Large intestine (tissue), 12 donors: ENCODE measurements around the gene STX12. TPM values are rescaled to one million over a fixed set of nuclear protein-coding genes. Genes with fewer than 3 reads are reported as not detected.

Experiments used
- DNase-seq, 2 donors: peaks; one replicate each; pipeline versions ENCODE4 v3.0.0 to v3.0.0-alpha.2; 2013
- H3K27ac ChIP-seq: one replicate; pipeline ENCODE4 v1.5.1; 2013; ENCODE audit warnings: low read length
- H3K27me3 ChIP-seq: 2 replicates; pipeline ENCODE4 v1.6.1; 2013; ENCODE audit warnings: low read length; ENCODE audit not compliant: control insufficient read depth, insufficient read depth
- H3K36me3 ChIP-seq: 2 replicates; pipeline ENCODE4 v1.6.1; 2013; ENCODE audit warnings: low read length; ENCODE audit not compliant: control insufficient read depth, insufficient read depth
- H3K4me1 ChIP-seq: one replicate; pipeline ENCODE4 v1.6.1; 2013; ENCODE audit warnings: low read length; ENCODE audit not compliant: control insufficient read depth, insufficient read depth
- H3K4me3 ChIP-seq: one replicate; pipeline ENCODE4 v1.5.1; 2013; ENCODE audit warnings: low read length
- H3K9me3 ChIP-seq: one replicate; pipeline ENCODE4 v1.6.1; 2013; ENCODE audit warnings: mild to moderate bottlenecking, low read depth, low read length, moderate library complexity; ENCODE audit not compliant: control insufficient read depth
- WGBS: methylation state at CpG from one replicate; pipeline ENCODE4 v1.1.5; 2013; ENCODE audit warnings: low lambda C conversion rate; ENCODE audit not compliant: insufficient coverage; 5-methylcytosine and 5-hydroxymethylcytosine counted together
- long read RNA-seq, 11 donors: transcript quantifications; one replicate each; lab custom pipeline, GENCODE V29; 2026
- polyA plus RNA-seq: library from polyadenylated mRNA; unstranded; fragments of 120-200 nt; gene quantifications from one replicate; pipeline ENCODE4 v1.2.1, GENCODE V29; 2013

Gene STX12
- 66.2 TPM for polyA plus RNA-seq
- long read RNA-seq, donor 1, transcript STX12-201 (9 exons, 3,079 nt), result major isoform, 14 of 15 reads
- long read RNA-seq, donor 1, partial matches to known transcripts, result 0 of 15 reads
- long read RNA-seq, donor 1, other reads (novel, unspliced or antisense), result 0 of 15 reads
- long read RNA-seq, donor 2, transcript STX12-201 (9 exons, 3,079 nt), result major isoform, 21 of 37 reads
- long read RNA-seq, donor 2, partial matches to known transcripts, result 11 of 37 reads
- long read RNA-seq, donor 2, other reads (novel, unspliced or antisense), result 0 of 37 reads
- long read RNA-seq, donor 3, result 0 reads
- long read RNA-seq, donor 4, partial matches to known transcripts, result 0 of 2 reads
- long read RNA-seq, donor 4, other reads (novel, unspliced or antisense), result 0 of 2 reads
- long read RNA-seq, donor 5, transcript STX12-201 (9 exons, 3,079 nt), result major isoform, 13 of 13 reads
- long read RNA-seq, donor 5, partial matches to known transcripts, result 0 of 13 reads
- long read RNA-seq, donor 5, other reads (novel, unspliced or antisense), result 0 of 13 reads
- long read RNA-seq, donor 6, transcript STX12-201 (9 exons, 3,079 nt), result major isoform, 21 of 25 reads
- long read RNA-seq, donor 6, partial matches to known transcripts, result 0 of 25 reads
- long read RNA-seq, donor 6, other reads (novel, unspliced or antisense), result 0 of 25 reads
- long read RNA-seq, donor 7, transcript STX12-201 (9 exons, 3,079 nt), result major isoform, 12 of 14 reads
- long read RNA-seq, donor 7, partial matches to known transcripts, result 0 of 14 reads
- long read RNA-seq, donor 7, other reads (novel, unspliced or antisense), result 0 of 14 reads
- long read RNA-seq, donor 8, transcript STX12-203 (4 exons, 703 nt), result minor isoform, 5 of 20 reads
- long read RNA-seq, donor 8, transcript STX12-201 (9 exons, 3,079 nt), result major isoform, 15 of 20 reads
- long read RNA-seq, donor 8, partial matches to known transcripts, result 0 of 20 reads
- long read RNA-seq, donor 8, other reads (novel, unspliced or antisense), result 0 of 20 reads
- long read RNA-seq, donor 9, transcript STX12-201 (9 exons, 3,079 nt), result major isoform, 11 of 12 reads
- long read RNA-seq, donor 9, partial matches to known transcripts, result 0 of 12 reads
- long read RNA-seq, donor 9, other reads (novel, unspliced or antisense), result 0 of 12 reads
- long read RNA-seq, donor 10, transcript STX12-201 (9 exons, 3,079 nt), result major isoform, 22 of 25 reads
- long read RNA-seq, donor 10, partial matches to known transcripts, result 0 of 25 reads
- long read RNA-seq, donor 10, other reads (novel, unspliced or antisense), result 0 of 25 reads
- long read RNA-seq, donor 11, transcript STX12-201 (9 exons, 3,079 nt), result major isoform, 19 of 22 reads
- long read RNA-seq, donor 11, partial matches to known transcripts, result 0 of 22 reads
- long read RNA-seq, donor 11, other reads (novel, unspliced or antisense), result 0 of 22 reads

DNA sequence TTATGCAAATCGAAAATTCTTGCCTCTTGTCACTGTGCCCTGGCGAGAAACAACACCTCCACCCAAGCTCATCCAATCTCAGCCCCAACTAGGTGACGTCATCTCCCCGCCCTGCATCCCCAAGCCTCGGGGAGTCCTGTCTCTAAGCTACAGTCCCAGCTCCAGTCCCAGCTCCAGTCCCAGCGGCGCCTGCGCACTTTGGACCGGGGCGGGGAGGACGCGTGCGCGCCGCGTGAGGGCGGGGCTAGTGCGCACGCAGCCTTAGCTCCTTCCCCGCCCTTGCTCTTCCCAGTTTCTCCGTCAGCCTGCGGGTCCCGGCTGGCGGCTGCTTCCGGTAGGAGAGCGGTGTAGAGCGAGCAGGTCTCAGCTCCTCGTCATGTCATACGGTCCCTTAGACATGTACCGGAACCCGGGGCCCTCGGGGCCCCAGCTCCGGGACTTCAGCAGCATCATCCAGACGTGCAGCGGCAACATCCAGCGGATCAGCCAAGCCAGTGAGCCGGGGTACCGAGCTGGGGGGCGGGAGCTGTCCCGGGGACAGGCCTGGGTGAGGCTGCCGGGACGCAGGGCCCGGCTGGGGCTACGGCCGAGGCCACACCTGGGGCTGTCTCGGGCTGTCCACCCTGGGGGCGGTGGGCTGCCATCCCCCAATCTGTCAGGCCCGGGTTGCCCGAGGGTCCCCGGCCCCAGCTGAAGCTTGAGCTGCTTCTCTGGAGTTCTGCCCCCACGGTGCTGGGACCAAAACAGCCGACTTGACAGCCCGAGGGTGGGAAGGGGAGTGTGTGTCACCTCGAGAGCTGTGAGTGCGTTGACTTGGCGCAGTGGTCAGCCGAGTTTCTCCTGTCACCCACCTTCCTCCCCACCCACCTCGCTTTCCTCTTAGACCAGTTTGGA is at the start of gene STX12:
Gene STX12, plus strand, starts transcription at position 288 of the 894 bp plus-strand sequence. Its CDS starts 89 bp downstream, at position 377.
- WGBS, result no CpG with 5 or more reads among the region's 58 CpGs
- Histone ChIP-seq H3K4me3 (peak within 1 kb of the TSS; percentile 87), H3K36me3 (peaks cover 4% of the 10 kb centered on the region), H3K9me3 (no peaks in the 10 kb centered on the region), H3K4me1 (peaks cover 7% of the 10 kb centered on the region), H3K27me3 (no peaks in the 10 kb centered on the region), H3K27ac (peak within 1 kb of the TSS; percentile 96)
- peak; percentile 99 for DNase-seq

DNA sequence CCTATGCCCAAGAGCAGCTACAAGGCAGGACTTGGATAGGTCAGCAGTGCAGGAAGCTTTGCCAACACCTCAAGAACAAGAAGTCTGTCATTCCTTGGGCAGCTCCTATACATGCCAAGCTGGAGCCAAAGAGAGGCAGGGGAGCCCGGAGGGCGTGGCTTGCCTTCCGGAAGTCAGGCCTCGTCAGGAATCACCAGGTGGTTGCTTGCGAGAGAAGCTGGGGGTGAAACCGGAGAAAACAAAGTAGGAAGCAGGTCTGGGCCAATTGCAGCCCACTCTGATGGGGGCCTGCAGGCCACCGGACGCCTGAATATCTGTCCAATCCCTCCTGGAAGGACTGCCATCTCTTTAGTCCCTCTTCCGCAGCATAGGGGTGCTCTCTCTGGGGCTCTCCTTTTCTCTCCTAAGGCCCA is 48.1 kb upstream of the STX12 start:
- no peaks in the 10 kb centered on the region for H3K9me3 ChIP-seq
- peak overlapping the region; percentile 42 for H3K4me3 ChIP-seq
- peak overlapping the region; percentile 69 for H3K27ac ChIP-seq
- DNase-seq, result peak in 1 of 2 donors; percentile 25
- H3K27me3 ChIP-seq, result no peaks in the 10 kb centered on the region
- peaks cover 15% of the 10 kb centered on the region for H3K4me1 ChIP-seq
- WGBS, result no CpG with 5 or more reads among the region's 9 CpGs
- H3K36me3 ChIP-seq, result peaks cover 3% of the 10 kb centered on the region

DNA sequence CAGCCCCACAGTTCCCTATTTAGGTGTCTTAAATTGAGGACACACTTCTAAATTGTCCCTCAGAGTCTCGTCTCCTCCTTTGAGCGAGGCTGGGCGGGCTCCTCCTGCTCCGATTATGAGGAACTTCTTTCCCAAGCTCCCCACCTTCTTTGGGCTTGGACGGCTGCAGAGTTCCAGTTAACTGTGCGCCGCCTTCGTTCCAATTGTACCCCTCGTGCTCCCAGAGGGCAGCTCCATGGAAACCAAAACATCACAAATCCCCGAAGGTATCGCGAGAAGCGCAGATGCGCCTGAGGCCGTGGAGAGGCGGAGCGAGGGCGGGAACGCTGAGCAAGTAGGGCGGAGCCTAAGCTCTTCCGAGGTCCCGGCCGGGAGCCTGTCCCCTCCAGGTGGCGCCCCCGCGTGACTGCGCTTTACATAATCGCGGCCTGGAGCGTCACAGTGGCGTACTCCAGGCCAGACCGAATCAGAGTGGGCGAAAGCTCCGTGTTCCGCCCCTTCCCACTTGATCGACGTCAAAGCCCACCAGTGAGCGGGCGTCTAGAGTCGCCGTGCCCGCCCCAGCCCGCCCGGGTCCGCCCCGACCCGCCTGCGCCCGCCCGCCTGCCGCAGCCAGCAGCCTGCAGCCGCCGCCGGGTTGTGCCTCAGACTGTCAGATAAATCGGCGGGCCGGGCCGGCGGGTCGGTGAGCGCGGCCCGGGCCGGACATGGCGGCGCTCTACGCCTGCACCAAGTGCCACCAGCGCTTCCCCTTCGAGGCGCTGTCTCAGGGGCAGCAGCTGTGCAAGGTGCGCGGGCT is 47.4 kb upstream of the STX12 start, which contains the start of gene FAM76A:
Gene FAM76A, plus strand, starts transcription at position 588 of the 799 bp plus-strand sequence. Its CDS starts 120 bp downstream, at position 708.
- WGBS, result no CpG with 5 or more reads among the region's 72 CpGs
- peak within 1 kb of the TSS; percentile 91 for H3K4me3 ChIP-seq
- no peaks in the 10 kb centered on the region for H3K27me3 ChIP-seq
- H3K27ac ChIP-seq, result peak within 1 kb of the TSS; percentile 80
- peaks cover 15% of the 10 kb centered on the region for H3K4me1 ChIP-seq
- H3K36me3 ChIP-seq, result peaks cover 3% of the 10 kb centered on the region
- H3K9me3 ChIP-seq, result no peaks in the 10 kb centered on the region
- DNase-seq, result peak; percentile 100

DNA sequence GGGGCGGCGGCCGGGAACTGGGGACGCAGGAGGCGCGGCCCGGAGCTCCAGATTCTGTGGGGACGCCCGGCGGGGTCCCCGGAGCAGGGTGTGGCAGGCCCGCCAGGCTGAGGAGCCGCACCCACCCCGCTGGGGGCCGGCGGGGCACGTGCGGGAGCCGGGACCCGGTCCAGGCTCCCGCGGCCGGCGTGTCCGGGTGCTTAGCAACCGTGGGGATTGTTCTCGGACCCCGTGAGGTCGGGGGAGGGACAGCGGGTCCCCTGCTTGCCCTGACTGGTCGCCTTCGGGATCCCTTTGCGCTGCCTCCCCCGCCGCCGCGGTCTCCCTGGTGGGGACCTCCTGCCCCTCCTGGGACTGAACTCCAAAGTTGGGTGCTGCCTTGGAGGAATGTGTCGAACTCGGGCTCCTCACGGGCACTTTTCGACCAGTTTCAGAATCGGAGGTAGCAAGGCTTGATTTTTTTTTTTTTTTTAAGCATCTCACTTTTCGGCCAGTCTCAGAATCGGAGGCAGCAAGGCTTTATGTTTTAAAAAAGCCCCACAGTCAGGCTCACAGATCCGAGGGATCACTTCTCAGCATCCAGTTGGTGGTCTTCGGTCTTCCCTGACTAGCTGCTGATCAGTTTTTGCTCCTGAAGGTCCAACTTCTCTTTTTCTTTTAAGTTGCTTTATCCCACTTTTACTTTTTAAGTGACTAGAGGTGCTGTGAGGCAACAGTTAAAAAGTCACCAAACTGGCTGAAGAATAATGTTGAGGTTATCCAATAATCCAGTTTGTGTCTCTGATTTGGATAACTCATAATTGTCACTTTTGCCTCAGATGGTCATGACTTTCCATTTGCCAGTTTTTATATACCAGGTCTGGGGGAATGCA is 46.6 kb upstream of the STX12 start:
- peak in 1 of 2 donors; percentile 36 for DNase-seq
- H3K27ac ChIP-seq, result peak overlapping the region; percentile 80
- WGBS, result no CpG with 5 or more reads among the region's 46 CpGs
- H3K27me3 ChIP-seq, result no peaks in the 10 kb centered on the region
- no peaks in the 10 kb centered on the region for H3K9me3 ChIP-seq
- peak overlapping the region; percentile 91 for H3K4me3 ChIP-seq
- H3K4me1 ChIP-seq, result peaks cover 15% of the 10 kb centered on the region
- peaks cover 3% of the 10 kb centered on the region for H3K36me3 ChIP-seq

DNA sequence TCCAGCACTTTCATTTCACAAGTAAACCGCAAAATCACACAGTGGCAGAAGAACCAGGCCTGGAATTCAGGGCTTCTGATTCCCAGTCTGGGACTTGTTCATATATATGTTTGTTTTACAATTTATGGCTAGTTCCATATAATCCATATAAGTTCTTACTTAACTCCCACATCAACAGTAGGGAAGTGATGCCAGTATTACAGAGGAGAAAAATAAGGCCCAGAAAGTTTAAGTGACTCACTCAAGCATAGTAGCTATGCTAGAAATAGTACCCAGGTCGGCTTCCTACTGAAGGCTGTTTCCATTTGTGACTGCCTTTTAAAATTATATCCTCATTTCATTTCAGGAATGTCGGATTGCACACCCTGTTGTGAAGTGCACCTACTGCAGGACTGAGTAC is 45.9 kb upstream of the STX12 start:
- no peaks in the 10 kb centered on the region for H3K9me3 ChIP-seq
- 100% methylated on average over 2 of the region's 3 CpGs for WGBS
- H3K27me3 ChIP-seq, result no peaks in the 10 kb centered on the region
- H3K36me3 ChIP-seq, result peaks cover 3% of the 10 kb centered on the region
- peaks cover 15% of the 10 kb centered on the region for H3K4me1 ChIP-seq
- no peak overlapping the region for H3K27ac ChIP-seq
- no peak for DNase-seq
- peak overlapping the region; percentile 91 for H3K4me3 ChIP-seq

DNA sequence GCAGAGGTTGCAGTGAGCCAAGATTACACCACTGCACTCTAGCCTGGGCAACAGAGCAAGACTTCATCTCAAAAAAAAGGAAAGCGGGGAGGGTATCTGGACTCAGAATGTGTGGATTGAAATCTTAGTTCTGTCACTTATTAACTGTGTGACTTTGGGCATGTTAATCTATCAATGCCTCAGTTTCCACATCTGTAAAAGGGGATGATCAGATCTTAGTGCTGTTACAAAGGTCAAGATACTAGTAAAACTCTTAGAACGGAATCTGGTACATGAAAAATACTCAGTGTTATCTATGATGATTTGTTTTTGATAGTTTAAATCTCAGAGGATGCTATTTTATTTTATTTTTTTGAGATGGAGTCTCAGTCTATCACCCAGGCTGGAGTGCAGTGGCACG is 36.8 kb upstream of the STX12 start:
- Histone ChIP-seq H3K27ac (no peak overlapping the region), H3K36me3 (peaks cover 26% of the 10 kb centered on the region), H3K4me1 (no peaks in the 10 kb centered on the region), H3K4me3 (no peak overlapping the region), H3K27me3 (no peaks in the 10 kb centered on the region), H3K9me3 (no peaks in the 10 kb centered on the region)
- no peak for DNase-seq
- 100% methylated on average over 1 of the region's 3 CpGs for WGBS

DNA sequence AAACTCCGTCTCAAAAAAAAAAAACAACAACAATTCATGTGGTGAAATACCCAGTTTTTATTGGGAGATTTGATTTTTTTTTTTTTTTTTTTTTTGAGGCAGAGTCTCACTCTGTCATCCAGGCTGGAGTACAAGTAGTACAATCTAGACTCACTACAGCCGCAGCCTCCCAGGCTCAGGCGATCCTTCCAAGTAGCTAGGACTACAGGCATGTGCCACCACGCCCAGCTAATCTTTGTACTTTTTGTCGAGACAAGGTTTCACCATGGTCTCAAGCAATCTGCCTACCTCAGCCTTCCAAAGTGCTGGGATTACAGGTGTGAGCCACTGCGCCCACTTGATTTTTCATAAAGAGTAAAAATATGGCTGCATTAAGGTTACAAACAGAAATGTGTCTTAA is 31.9 kb upstream of the STX12 start:
- H3K36me3 ChIP-seq, result peaks cover 33% of the 10 kb centered on the region

DNA sequence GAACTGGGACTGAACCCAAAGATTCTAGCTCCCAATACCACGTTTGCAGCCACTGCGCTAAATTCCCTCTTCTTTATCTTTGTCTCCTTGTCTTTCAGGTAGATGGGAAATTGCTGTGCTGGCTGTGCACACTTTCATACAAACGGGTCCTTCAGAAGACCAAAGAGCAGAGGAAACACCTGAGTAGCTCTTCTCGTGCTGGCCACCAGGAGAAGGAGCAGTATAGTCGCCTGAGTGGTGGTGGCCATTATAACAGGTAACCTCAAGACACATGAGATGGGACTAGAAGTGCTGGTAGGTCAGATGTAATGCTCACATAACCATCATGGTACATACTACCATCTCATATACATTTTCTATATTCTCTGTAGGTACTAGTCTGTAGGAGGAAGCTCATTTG is 28.5 kb upstream of the STX12 start:
- no peak for DNase-seq
- H3K36me3 ChIP-seq, result peaks cover 41% of the 10 kb centered on the region
- no CpG with 5 or more reads among the region's 5 CpGs for WGBS

More for the DNA sequence above, 31.9 kb upstream of the STX12 start:
- Histone ChIP-seq H3K9me3 (no peaks in the 10 kb centered on the region), H3K4me3 (no peak overlapping the region), H3K4me1 (no peaks in the 10 kb centered on the region), H3K27ac (peak overlapping the region; percentile 39), H3K27me3 (no peaks in the 10 kb centered on the region)
- DNase-seq, result peak; percentile 79 to 87
- 60% methylated on average over 1 of the region's 6 CpGs for WGBS

More for the DNA sequence above, 28.5 kb upstream of the STX12 start:
- no peaks in the 10 kb centered on the region for H3K4me1 ChIP-seq
- H3K27me3 ChIP-seq, result no peaks in the 10 kb centered on the region
- no peak overlapping the region for H3K4me3 ChIP-seq
- H3K27ac ChIP-seq, result no peak overlapping the region
- no peaks in the 10 kb centered on the region for H3K9me3 ChIP-seq
